ENCODE results near the gene WIPF1.

DNA sequence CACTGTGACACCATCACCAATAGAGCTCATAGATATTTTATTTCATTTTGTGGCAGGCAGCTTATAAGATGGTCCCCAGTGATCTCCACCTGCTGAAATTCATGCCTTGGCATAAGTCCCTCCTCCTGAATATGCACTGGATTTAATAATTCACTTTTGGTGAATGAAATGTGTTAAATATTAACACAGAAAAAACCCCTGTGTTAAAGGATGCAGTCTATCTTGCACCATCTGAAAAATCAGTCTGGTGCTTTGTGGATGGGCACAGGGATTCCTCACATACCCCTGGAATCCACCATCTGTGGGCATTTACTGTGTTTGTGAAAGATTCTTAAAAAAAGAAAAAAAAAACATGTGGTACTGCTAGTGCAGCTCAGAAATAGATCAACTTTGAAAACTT, 26.1 kb upstream of the WIPF1 start:
- TF ChIP-seq, protein P1, sequence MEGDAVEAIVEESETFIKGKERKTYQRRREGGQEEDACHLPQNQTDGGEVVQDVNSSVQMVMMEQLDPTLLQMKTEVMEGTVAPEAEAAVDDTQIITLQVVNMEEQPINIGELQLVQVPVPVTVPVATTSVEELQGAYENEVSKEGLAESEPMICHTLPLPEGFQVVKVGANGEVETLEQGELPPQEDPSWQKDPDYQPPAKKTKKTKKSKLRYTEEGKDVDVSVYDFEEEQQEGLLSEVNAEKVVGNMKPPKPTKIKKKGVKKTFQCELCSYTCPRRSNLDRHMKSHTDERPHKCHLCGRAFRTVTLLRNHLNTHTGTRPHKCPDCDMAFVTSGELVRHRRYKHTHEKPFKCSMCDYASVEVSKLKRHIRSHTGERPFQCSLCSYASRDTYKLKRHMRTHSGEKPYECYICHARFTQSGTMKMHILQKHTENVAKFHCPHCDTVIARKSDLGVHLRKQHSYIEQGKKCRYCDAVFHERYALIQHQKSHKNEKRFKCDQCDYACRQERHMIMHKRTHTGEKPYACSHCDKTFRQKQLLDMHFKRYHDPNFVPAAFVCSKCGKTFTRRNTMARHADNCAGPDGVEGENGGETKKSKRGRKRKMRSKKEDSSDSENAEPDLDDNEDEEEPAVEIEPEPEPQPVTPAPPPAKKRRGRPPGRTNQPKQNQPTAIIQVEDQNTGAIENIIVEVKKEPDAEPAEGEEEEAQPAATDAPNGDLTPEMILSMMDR (IDR thresholded peaks at IDR 0.05; ENCODE audit: borderline replicate concordance, extremely low read depth, low read length, poor library complexity, severe bottlenecking), result no peak
- TF ChIP-seq EZH2 (IDR thresholded peaks at IDR 0.05; ENCODE audit: borderline replicate concordance, low read depth, low read length, severe bottlenecking), result no peak
